ENCODE data around the gene MAK.
"Not testable (repeated sequence)": the region's sequence is repeated elsewhere in the genome, so short reads cannot be mapped to it uniquely, and the experiment has no call there.

DNA sequence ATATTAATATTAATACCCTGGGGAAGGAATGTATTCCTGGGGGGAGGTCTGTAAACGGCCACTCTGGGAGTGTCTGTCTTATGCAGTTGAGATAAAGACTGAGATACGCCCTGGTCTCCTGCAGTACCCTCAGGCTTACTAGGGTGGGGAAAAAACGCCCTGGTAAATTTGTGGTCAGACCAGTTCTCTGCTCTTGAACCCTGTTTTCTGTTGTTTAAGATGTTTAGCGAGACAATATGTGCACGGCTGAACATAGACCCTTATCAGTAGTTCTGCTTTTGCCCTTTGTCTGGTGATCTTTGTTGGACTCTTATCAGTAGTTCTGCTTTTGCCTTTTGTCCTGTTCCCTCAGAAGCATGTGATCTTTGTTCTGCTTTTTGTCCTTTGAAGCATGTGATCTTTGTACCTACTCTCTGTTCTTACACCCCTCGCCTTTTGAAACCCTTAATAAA, 15.5 kb upstream of the MAK start:
- TF ChIP-seq, protein P1, sequence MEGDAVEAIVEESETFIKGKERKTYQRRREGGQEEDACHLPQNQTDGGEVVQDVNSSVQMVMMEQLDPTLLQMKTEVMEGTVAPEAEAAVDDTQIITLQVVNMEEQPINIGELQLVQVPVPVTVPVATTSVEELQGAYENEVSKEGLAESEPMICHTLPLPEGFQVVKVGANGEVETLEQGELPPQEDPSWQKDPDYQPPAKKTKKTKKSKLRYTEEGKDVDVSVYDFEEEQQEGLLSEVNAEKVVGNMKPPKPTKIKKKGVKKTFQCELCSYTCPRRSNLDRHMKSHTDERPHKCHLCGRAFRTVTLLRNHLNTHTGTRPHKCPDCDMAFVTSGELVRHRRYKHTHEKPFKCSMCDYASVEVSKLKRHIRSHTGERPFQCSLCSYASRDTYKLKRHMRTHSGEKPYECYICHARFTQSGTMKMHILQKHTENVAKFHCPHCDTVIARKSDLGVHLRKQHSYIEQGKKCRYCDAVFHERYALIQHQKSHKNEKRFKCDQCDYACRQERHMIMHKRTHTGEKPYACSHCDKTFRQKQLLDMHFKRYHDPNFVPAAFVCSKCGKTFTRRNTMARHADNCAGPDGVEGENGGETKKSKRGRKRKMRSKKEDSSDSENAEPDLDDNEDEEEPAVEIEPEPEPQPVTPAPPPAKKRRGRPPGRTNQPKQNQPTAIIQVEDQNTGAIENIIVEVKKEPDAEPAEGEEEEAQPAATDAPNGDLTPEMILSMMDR (IDR thresholded peaks at IDR 0.05): not testable (repeated sequence)
- TF ChIP-seq POLR2A, EP300 (IDR thresholded peaks at IDR 0.05): not testable (repeated sequence)

Data from tibial nerve (tissue), 4 donors.